HFFc6 (cell line): ENCODE data around the gene OPRM1. TPM values are rescaled to one million over a fixed set of nuclear protein-coding genes. Genes with fewer than 3 reads are reported as not detected.
A peak's percentile ranks its signal among the peaks of the same experiment; 100 is the strongest.

Source experiments
- DNase-seq: peaks from one replicate; pipeline ENCODE4 v3.0.0-alpha.2; 2018
- H3K27ac Mint-ChIP-seq: 2 replicates; pipeline ENCODE4 v1.8.0; 2020; ENCODE audit warnings: mild to moderate bottlenecking, mixed read lengths
- H3K27me3 Mint-ChIP-seq: 2 replicates; pipeline ENCODE4 v1.8.0; 2021; ENCODE audit warnings: mild to moderate bottlenecking, moderate library complexity, mixed read lengths; ENCODE audit not compliant: insufficient read depth
- H3K36me3 Mint-ChIP-seq: 2 replicates; pipeline ENCODE4 v1.8.0; 2021; ENCODE audit warnings: low read depth, mixed read lengths
- H3K4me1 Mint-ChIP-seq: 2 replicates; pipeline ENCODE4 v1.8.0; 2020; ENCODE audit warnings: low read depth, mixed read lengths
- H3K4me3 Mint-ChIP-seq: 2 replicates; pipeline ENCODE4 v1.8.0; 2020; ENCODE audit warnings: mild to moderate bottlenecking, moderate library complexity, mixed read lengths
- H3K9me3 Mint-ChIP-seq: 2 replicates; pipeline ENCODE4 v1.8.0; 2020; ENCODE audit warnings: mild to moderate bottlenecking, mixed read lengths
- CTCF ChIP-seq: fragments of 200-600 bp; sonication (generic); IDR thresholded peaks from 2 replicates; pipeline ENCODE4 v1.5.0; 2021; ENCODE audit warnings: antibody characterized with exemption, mild to moderate bottlenecking
- total RNA-seq, 6 experiments: library from RNA; stranded (reverse); fragmentation: NEBNext Ultra II Directional; extraction: Animal tissue kit (Norgen Biotek cat#: 25700); gene quantifications; 2 replicates in 1 of 6; 3 replicates in 5 of 6; pipeline ENCODE4 v1.2.3, GENCODE V29; 2021

Gene OPRM1
- total RNA-seq, 6 experiments from 2014 or later = not detected

GRCh38 chr6:154276810-154277628 lies 238.0 kb downstream of the OPRM1 start:
- Mint-ChIP-seq H3K27ac (no peak overlapping the region), H3K9me3 (no peaks in the 10 kb centered on the region), H3K27me3 (no peaks in the 10 kb centered on the region; the same call in 1 of the 2 replicates), H3K4me1 (peaks cover 9% of the 10 kb centered on the region; the same call in 1 of the 2 replicates), H3K36me3 (no peaks in the 10 kb centered on the region), H3K4me3 (no peak overlapping the region)
- no peak for DNase-seq
- peak; percentile 78 for TF ChIP-seq CTCF

- no peaks in the 10 kb centered on the region for H3K9me3 Mint-ChIP-seq
- peaks cover 9% of the 10 kb centered on the region; the same call in 1 of the 2 replicates for H3K4me1 Mint-ChIP-seq
- no peak for DNase-seq
- H3K36me3 Mint-ChIP-seq = no peaks in the 10 kb centered on the region
- H3K27me3 Mint-ChIP-seq = peaks cover 2% of the 10 kb centered on the region; the same call in 1 of the 2 replicates
- TF ChIP-seq CTCF = no peak; the same call in 1 of the 2 replicates
- no peak overlapping the region for H3K4me3 Mint-ChIP-seq
- H3K27ac Mint-ChIP-seq = no peak overlapping the region
These were observed 238.6 kb downstream of the OPRM1 start for GRCh38 chr6:154277629-154278017.

GRCh38 chr6:154280521-154280920 lies 241.5 kb downstream of the OPRM1 start:
- H3K36me3 Mint-ChIP-seq = no peaks in the 10 kb centered on the region
- H3K27ac Mint-ChIP-seq = no peak overlapping the region
- no peak for DNase-seq
- H3K27me3 Mint-ChIP-seq = peaks cover 2% of the 10 kb centered on the region; the same call in 1 of the 2 replicates
- H3K4me3 Mint-ChIP-seq = no peak overlapping the region
- H3K9me3 Mint-ChIP-seq = no peaks in the 10 kb centered on the region
- peaks cover 9% of the 10 kb centered on the region; the same call in 1 of the 2 replicates for H3K4me1 Mint-ChIP-seq
- no peak for TF ChIP-seq CTCF

GRCh38 chr6:154284313-154284853 lies 245.3 kb downstream of the OPRM1 start:
- no peak for DNase-seq
- H3K27ac Mint-ChIP-seq = no peak overlapping the region
- H3K9me3 Mint-ChIP-seq = no peaks in the 10 kb centered on the region
- no peak for TF ChIP-seq CTCF
- H3K27me3 Mint-ChIP-seq = peaks cover 2% of the 10 kb centered on the region; the same call in 1 of the 2 replicates
- peaks cover 19% of the 10 kb centered on the region for H3K4me1 Mint-ChIP-seq
- H3K4me3 Mint-ChIP-seq = no peak overlapping the region
- no peaks in the 10 kb centered on the region for H3K36me3 Mint-ChIP-seq

GRCh38 chr6:154285826-154286225 lies 246.8 kb downstream of the OPRM1 start:
- Mint-ChIP-seq H3K36me3 (no peaks in the 10 kb centered on the region), H3K27me3 (peaks cover 2% of the 10 kb centered on the region; the same call in 1 of the 2 replicates), H3K4me3 (no peak overlapping the region), H3K4me1 (peaks cover 30% of the 10 kb centered on the region), H3K27ac (no peak overlapping the region), H3K9me3 (no peaks in the 10 kb centered on the region)
- TF ChIP-seq CTCF = no peak
- no peak for DNase-seq
